Keratinocyte (primary cell): ENCODE results near the gene TFAP2E. TPM values are rescaled to one million over a fixed set of nuclear protein-coding genes. Genes with fewer than 3 reads are reported as not detected.
"Not testable (repeated sequence)": the region's sequence is repeated elsewhere in the genome, so short reads cannot be mapped to it uniquely, and the experiment has no call there.

ENCODE experiments used
- DNase-seq: peaks from one replicate; pipeline ENCODE4 v3.0.0-alpha.2; 2011; ENCODE audit warnings: low read depth, missing footprints, low spot score
- FAIRE-seq: peaks from 2 replicates; lab custom pipeline; 2011; peaks lifted over from hg19 to GRCh38; lab: Jason Lieb, UNC
- H2AFZ ChIP-seq: 2 replicates; pipeline ENCODE4 v1.6.0; 2012; ENCODE audit warnings: low read length, control low read depth, inconsistent platforms; ENCODE audit not compliant: control insufficient read depth
- H3K27ac ChIP-seq: 2 replicates; pipeline ENCODE4 v1.5.1; 2011; ENCODE audit warnings: low read length; ENCODE audit not compliant: control insufficient read depth, insufficient read depth
- H3K27me3 ChIP-seq: 3 replicates; pipeline ENCODE4 v1.6.0; 2011; ENCODE audit warnings: low read length; ENCODE audit not compliant: control insufficient read depth, insufficient read depth; ENCODE audit errors: extremely low read depth
- H3K36me3 ChIP-seq, 2 experiments: 2 replicates in 1 of 2; 3 replicates in 1 of 2; pipeline ENCODE4 v1.5.1; 2011; ENCODE audit warnings: low read length in 2 of 2, mild to moderate bottlenecking in 1 of 2; ENCODE audit not compliant: control insufficient read depth in 2 of 2, insufficient read depth in 2 of 2; ENCODE audit errors: extremely low read depth in 1 of 2
- H3K4me1 ChIP-seq: 3 replicates; pipeline ENCODE4 v1.5.1; 2011; ENCODE audit warnings: low read length; ENCODE audit not compliant: control insufficient read depth, insufficient read depth; ENCODE audit errors: extremely low read depth
- H3K4me2 ChIP-seq: 3 replicates; pipeline ENCODE4 v1.6.0; 2011; ENCODE audit warnings: low read depth, low read length; ENCODE audit not compliant: control insufficient read depth, insufficient read depth; ENCODE audit errors: extremely low read depth
- H3K4me3 ChIP-seq, 3 experiments: fragments of 200-600 bp in 1 of 3; sonication (generic) in 1 of 3; 2 replicates in 2 of 3; 3 replicates in 1 of 3; pipeline ENCODE4 v1.5.1; 2011 to 2016; ENCODE audit warnings: low read length in 3 of 3, mild to moderate bottlenecking in 3 of 3, control low read depth in 2 of 3, inconsistent platforms in 1 of 3, low read depth in 1 of 3, mixed read lengths in 1 of 3, mixed run types in 1 of 3, moderate library complexity in 1 of 3; ENCODE audit not compliant: control insufficient read depth in 2 of 3, insufficient read depth in 2 of 3; ENCODE audit errors: extremely low read depth in 1 of 3
- H3K79me2 ChIP-seq: 2 replicates; pipeline ENCODE4 v1.6.0; 2012; ENCODE audit warnings: low read length; ENCODE audit not compliant: control insufficient read depth, insufficient read depth
- H3K9ac ChIP-seq: 3 replicates; pipeline ENCODE4 v1.6.0; 2011; ENCODE audit warnings: low read length; ENCODE audit not compliant: control insufficient read depth, insufficient read depth; ENCODE audit errors: extremely low read depth
- H3K9me1 ChIP-seq: 3 replicates; pipeline ENCODE4 v1.6.0; 2011; ENCODE audit warnings: low read length; ENCODE audit not compliant: control insufficient read depth, insufficient read depth; ENCODE audit errors: extremely low read depth
- H3K9me3 ChIP-seq: 2 replicates; pipeline ENCODE4 v1.5.1; 2012; ENCODE audit warnings: low read depth, low read length; ENCODE audit not compliant: control insufficient read depth
- H4K20me1 ChIP-seq: 3 replicates; pipeline ENCODE4 v1.6.0; 2011; ENCODE audit warnings: low read length; ENCODE audit not compliant: control insufficient read depth, insufficient read depth; ENCODE audit errors: extremely low read depth
- EZH2 ChIP-seq: IDR thresholded peaks from one replicate; pipeline ENCODE4 v1.6.1; 2012; ENCODE audit warnings: inconsistent platforms, mild to moderate bottlenecking, low read length, moderate library complexity
- dilution Hi-C: fragments of 300-500 bp; cut with MboI; formaldehyde crosslinking; loops from one replicate; pipeline ENCODE4 v1.7.0; 2020; ENCODE audit warnings: low sequenced_read_pairs; ENCODE audit not compliant: extremely low pct_ligation_motif_present
- polyA plus RNA-seq, 5 experiments: library from polyadenylated mRNA; depleted of rRNA in 3 of 5; stranded (reverse) in 3 of 5; stranded (forward) in 1 of 5; unstranded in 1 of 5; fragments of >200 nt; gene quantifications; 1 replicate in 1 of 5; 2 replicates in 3 of 5; 3 replicates in 1 of 5; pipeline versions ENCODE4 v1.2.1 to v1.2.3, GENCODE V29; 2011 to 2012; ENCODE audit warnings: missing spikeins in 2 of 5, low read depth in 1 of 5, low replicate concordance in 1 of 5
- TF ChIP-seq, protein P1 (sequence below), 3 experiments: IDR thresholded peaks in 1 of 3; conservative IDR thresholded peaks in 1 of 3; optimal IDR thresholded peaks in 1 of 3; 2 replicates in 2 of 3; 3 replicates in 1 of 3; pipeline versions ENCODE3 to v1.5.1; 2011; ENCODE audit warnings: low read length in 3 of 3, mild to moderate bottlenecking in 3 of 3, moderate library complexity in 2 of 3, control low read depth in 1 of 3, inconsistent platforms in 1 of 3; ENCODE audit not compliant: insufficient read depth in 2 of 3; ENCODE audit errors: extremely low read depth in 1 of 3

Gene TFAP2E
- polyA plus RNA-seq, 1 donor (not counting 4 experiments of a cell fraction or from before 2014, with no cell fraction given), result 0.26 TPM

DNA sequence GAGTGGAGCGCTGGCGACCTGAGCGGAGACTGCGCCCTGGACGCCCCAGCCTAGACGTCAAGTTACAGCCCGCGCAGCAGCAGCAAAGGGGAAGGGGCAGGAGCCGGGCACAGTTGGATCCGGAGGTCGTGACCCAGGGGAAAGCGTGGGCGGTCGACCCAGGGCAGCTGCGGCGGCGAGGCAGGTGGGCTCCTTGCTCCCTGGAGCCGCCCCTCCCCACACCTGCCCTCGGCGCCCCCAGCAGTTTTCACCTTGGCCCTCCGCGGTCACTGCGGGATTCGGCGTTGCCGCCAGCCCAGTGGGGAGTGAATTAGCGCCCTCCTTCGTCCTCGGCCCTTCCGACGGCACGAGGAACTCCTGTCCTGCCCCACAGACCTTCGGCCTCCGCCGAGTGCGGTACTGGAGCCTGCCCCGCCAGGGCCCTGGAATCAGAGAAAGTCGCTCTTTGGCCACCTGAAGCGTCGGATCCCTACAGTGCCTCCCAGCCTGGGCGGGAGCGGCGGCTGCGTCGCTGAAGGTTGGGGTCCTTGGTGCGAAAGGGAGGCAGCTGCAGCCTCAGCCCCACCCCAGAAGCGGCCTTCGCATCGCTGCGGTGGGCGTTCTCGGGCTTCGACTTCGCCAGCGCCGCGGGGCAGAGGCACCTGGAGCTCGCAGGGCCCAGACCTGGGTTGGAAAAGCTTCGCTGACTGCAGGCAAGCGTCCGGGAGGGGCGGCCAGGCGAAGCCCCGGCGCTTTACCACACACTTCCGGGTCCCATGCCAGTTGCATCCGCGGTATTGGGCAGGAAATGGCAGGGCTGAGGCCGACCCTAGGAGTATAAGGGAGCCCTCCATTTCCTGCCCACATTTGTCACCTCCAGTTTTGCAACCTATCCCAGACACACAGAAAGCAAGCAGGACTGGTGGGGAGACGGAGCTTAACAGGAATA is 4.2 kb downstream of the TFAP2E start:
- no peaks in the 10 kb centered on the region for H3K79me2 ChIP-seq
- peaks cover 24% of the 10 kb centered on the region for H3K4me1 ChIP-seq
- no peak overlapping the region for H3K9ac ChIP-seq
- H3K4me3 ChIP-seq, result no peak overlapping the region
- no peaks in the 10 kb centered on the region for H3K36me3 ChIP-seq
- no peaks in the 10 kb centered on the region for H3K9me1 ChIP-seq
- dilution Hi-C loops, result no loop called here
- no peak overlapping the region for H3K27ac ChIP-seq
- TF ChIP-seq, protein P1, sequence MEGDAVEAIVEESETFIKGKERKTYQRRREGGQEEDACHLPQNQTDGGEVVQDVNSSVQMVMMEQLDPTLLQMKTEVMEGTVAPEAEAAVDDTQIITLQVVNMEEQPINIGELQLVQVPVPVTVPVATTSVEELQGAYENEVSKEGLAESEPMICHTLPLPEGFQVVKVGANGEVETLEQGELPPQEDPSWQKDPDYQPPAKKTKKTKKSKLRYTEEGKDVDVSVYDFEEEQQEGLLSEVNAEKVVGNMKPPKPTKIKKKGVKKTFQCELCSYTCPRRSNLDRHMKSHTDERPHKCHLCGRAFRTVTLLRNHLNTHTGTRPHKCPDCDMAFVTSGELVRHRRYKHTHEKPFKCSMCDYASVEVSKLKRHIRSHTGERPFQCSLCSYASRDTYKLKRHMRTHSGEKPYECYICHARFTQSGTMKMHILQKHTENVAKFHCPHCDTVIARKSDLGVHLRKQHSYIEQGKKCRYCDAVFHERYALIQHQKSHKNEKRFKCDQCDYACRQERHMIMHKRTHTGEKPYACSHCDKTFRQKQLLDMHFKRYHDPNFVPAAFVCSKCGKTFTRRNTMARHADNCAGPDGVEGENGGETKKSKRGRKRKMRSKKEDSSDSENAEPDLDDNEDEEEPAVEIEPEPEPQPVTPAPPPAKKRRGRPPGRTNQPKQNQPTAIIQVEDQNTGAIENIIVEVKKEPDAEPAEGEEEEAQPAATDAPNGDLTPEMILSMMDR (optimal IDR thresholded peaks at IDR 0.05 in 1 of 3, IDR thresholded peaks at IDR 0.05 in 1 of 3, conservative IDR thresholded peaks at IDR 0.05 in 1 of 3; ENCODE audit: extremely low read depth in 1 of 3, insufficient read depth in 2 of 3, low read length in 3 of 3), result no peak
- H3K4me2 ChIP-seq, result peak overlapping the region; percentile 22
- no peak for FAIRE-seq
- H2AFZ ChIP-seq, result peak overlapping the region; percentile 30
- no peaks in the 10 kb centered on the region for H4K20me1 ChIP-seq
- DNase-seq, result no peak
- H3K9me3 ChIP-seq, result no peaks in the 10 kb centered on the region
- peaks cover 14% of the 10 kb centered on the region for H3K27me3 ChIP-seq

DNA sequence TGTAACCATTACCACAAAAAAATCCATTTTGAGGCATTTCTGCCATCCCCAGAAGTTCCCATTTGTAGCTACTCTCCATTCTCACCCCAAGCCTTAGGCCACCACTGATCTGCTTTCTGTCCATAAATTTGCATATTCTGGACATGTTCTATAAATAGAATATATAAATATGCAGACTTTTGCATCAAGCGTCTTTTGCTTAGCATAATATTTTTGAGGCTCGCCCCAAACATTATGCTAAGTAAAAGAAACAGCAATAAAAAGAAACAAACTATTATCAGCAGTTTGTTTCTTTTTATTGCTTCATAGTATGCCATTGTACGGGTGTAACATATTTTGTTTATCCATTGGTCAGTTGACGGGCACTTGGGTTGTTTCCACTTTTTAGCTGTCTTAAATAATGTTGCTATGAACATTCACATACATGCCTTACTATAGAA is 7.9 kb downstream of the TFAP2E start:
- TF ChIP-seq, protein P1 (optimal IDR thresholded peaks at IDR 0.05 in 1 of 3, IDR thresholded peaks at IDR 0.05 in 1 of 3, conservative IDR thresholded peaks at IDR 0.05 in 1 of 3; ENCODE audit: extremely low read depth in 1 of 3, insufficient read depth in 2 of 3, low read length in 3 of 3), result no peak
- no peak for TF ChIP-seq EZH2
- Histone ChIP-seq H3K27ac (no peak overlapping the region), H3K4me3 (no peak overlapping the region), H3K36me3 (no peaks in the 10 kb centered on the region), H3K27me3 (no peaks in the 10 kb centered on the region), H3K9me1 (no peaks in the 10 kb centered on the region), H3K4me2 (no peak overlapping the region), H3K9me3 (no peaks in the 10 kb centered on the region), H3K79me2 (no peaks in the 10 kb centered on the region), H3K4me1 (peaks cover 3% of the 10 kb centered on the region), H2AFZ (no peak overlapping the region), H3K9ac (no peak overlapping the region), H4K20me1 (no peaks in the 10 kb centered on the region)
- dilution Hi-C loops, result no loop called here
- FAIRE-seq (no peak), DNase-seq (no peak)

DNA sequence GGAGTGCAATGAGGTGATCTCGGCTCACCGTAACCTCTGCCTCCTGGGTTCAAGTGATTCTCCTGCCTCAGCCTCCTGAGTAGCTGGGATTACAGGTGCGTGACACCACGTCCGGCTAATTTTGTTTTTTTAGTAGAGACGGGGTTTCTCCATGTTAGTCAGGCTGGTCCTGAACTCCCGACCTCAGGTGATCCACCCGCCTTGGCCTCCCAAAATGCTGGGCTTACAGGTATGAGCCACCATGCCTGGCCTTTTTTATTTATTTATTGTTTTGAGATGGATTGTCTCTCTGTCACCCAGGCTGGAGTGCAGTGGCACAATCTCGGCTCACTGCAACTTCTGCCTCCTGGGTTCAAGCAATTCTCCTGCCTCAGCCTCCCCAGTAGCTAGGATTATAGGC is 8.5 kb downstream of the TFAP2E start:
- H3K4me3 ChIP-seq, H4K20me1 ChIP-seq, FAIRE-seq, H3K79me2 ChIP-seq, H3K9ac ChIP-seq, DNase-seq, H3K27me3 ChIP-seq, H3K9me3 ChIP-seq, H2AFZ ChIP-seq, H3K36me3 ChIP-seq, dilution Hi-C loops, H3K9me1 ChIP-seq, H3K4me2 ChIP-seq, H3K27ac ChIP-seq, H3K4me1 ChIP-seq: not testable (repeated sequence)
